ENCODE results near the gene FAHD2A. TPM values are rescaled to one million over a fixed set of nuclear protein-coding genes. Genes with fewer than 3 reads are reported as not detected.

Gene FAHD2A
- total and polyA plus RNA-seq, 2 experiments from 2014 or later = 30.1 to 36.9 TPM

DNA sequence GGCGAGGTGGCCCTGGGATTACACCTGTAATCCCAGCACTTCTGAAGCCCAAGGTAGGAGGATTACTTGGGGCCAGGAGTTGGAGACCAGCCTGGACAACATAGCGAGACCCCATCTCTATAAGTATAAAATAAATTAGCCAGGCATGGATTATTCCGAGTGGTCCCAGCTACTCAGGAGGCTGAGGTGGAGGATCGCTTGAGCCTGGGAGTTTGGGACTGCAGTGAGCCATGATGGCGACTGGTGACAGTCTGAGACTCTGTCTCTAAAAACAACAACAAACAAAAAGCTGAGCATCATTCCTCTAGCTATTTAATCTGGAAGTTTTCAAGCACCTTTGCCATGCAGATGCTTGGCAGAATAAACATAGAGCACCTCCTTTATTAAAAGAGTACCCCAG, 21.8 kb upstream of the FAHD2A start:
- Histone ChIP-seq H3K9me3 (ENCODE audit: low read depth) (no peaks in the 10 kb centered on the region), H2AFZ (no peak overlapping the region), H3K4me3 (no peak overlapping the region), H3K27me3 (no peaks in the 10 kb centered on the region), H3K9me2 (replicated peaks; ENCODE audit: insufficient read depth) (no peaks in the 10 kb centered on the region), H3K4me2 (no peak overlapping the region), H3K79me2 (no peaks in the 10 kb centered on the region), H4K20me1 (ENCODE audit: insufficient read depth, poor library complexity, severe bottlenecking) (no peaks in the 10 kb centered on the region), H3K4me1 (ENCODE audit: insufficient read depth) (no peaks in the 10 kb centered on the region), H3K36me3 (replicated peaks; ENCODE audit: insufficient read depth, low read depth) (no peaks in the 10 kb centered on the region), H3K27ac (no peak overlapping the region)
- TF ChIP-seq EZH2 (IDR thresholded peaks at IDR 0.05; ENCODE audit: borderline replicate concordance) (no peak), EZH2phosphoT487 (IDR thresholded peaks at IDR 0.05; ENCODE audit: low read depth, severe bottlenecking, unreplicated experiment) (no peak)
- TF ChIP-seq, protein P1, sequence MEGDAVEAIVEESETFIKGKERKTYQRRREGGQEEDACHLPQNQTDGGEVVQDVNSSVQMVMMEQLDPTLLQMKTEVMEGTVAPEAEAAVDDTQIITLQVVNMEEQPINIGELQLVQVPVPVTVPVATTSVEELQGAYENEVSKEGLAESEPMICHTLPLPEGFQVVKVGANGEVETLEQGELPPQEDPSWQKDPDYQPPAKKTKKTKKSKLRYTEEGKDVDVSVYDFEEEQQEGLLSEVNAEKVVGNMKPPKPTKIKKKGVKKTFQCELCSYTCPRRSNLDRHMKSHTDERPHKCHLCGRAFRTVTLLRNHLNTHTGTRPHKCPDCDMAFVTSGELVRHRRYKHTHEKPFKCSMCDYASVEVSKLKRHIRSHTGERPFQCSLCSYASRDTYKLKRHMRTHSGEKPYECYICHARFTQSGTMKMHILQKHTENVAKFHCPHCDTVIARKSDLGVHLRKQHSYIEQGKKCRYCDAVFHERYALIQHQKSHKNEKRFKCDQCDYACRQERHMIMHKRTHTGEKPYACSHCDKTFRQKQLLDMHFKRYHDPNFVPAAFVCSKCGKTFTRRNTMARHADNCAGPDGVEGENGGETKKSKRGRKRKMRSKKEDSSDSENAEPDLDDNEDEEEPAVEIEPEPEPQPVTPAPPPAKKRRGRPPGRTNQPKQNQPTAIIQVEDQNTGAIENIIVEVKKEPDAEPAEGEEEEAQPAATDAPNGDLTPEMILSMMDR (IDR thresholded peaks at IDR 0.05; ENCODE audit: poor library complexity) = no peak
- no peak for DNase-seq (ENCODE audit: low spot score)
- WGBS (ENCODE audit: low lambda C conversion rate, missing lambda C conversion rate) = 79% methylated on average over 5 of the region's 5 CpGs

DNA sequence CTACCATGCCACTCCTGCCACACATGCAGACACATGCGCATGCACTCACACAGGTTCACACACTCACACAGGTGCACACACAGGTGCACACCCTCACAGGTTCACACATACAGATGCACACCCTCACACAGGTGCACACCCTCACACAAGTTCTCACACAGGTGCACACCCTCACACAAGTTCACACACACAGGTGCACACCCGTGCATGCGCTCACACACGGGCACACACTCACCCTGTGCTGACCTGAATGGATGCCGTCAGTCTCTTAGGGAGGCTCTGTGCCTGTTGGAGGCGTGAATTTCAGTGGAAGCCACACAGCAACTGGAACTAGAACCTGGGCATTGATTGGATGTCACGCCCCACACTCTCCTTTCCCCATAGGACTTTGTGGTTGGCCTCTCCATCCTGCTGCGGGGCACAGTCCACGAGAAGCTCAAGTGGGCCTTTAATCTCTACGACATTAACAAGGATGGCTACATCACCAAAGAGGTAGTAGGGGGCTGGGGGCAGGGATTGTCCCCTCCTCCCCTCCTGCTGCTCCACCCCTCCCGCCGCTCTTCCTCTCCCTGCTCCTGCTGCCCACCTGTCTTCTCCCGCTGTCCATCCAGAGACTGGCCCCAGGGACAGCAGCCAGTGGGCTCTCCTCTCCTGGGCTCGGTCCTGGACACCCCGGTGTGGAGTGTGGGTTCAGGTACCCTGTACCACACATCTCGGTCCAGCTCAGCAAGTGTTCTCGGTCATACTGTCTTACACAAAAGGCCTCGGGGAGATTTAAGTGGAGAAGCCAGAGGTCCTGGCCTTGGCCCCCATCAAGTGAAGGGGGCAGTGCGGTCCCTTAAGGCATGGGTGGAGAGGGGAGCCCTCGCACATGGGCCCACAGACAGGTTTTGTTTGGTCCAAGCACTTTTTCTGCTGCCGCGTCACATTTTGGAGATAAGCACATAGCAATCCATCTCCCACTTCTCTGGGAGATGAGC, 21.0 kb upstream of the FAHD2A start:
- no peak overlapping the region for H2AFZ ChIP-seq
- no peaks in the 10 kb centered on the region for H3K79me2 ChIP-seq
- H3K27ac ChIP-seq = no peak overlapping the region
- H3K27me3 ChIP-seq = no peaks in the 10 kb centered on the region
- H4K20me1 ChIP-seq (ENCODE audit: insufficient read depth, poor library complexity, severe bottlenecking) = no peaks in the 10 kb centered on the region
- DNase-seq (ENCODE audit: low spot score) = no peak
- H3K4me2 ChIP-seq = no peak overlapping the region
- H3K4me1 ChIP-seq (ENCODE audit: insufficient read depth) = no peaks in the 10 kb centered on the region
- no peaks in the 10 kb centered on the region for H3K36me3 ChIP-seq (replicated peaks; ENCODE audit: insufficient read depth, low read depth)
- no peaks in the 10 kb centered on the region for H3K9me3 ChIP-seq (ENCODE audit: low read depth)
- no peaks in the 10 kb centered on the region for H3K9me2 ChIP-seq (replicated peaks; ENCODE audit: insufficient read depth)
- TF ChIP-seq, protein P1 (IDR thresholded peaks at IDR 0.05; ENCODE audit: poor library complexity) = no peak
- TF ChIP-seq EZH2phosphoT487 (IDR thresholded peaks at IDR 0.05; ENCODE audit: low read depth, severe bottlenecking, unreplicated experiment) (no peak), EZH2 (IDR thresholded peaks at IDR 0.05; ENCODE audit: borderline replicate concordance) (no peak)
- WGBS (ENCODE audit: low lambda C conversion rate, missing lambda C conversion rate) = 86% methylated on average over 22 of the region's 22 CpGs
- no peak overlapping the region for H3K4me3 ChIP-seq

DNA sequence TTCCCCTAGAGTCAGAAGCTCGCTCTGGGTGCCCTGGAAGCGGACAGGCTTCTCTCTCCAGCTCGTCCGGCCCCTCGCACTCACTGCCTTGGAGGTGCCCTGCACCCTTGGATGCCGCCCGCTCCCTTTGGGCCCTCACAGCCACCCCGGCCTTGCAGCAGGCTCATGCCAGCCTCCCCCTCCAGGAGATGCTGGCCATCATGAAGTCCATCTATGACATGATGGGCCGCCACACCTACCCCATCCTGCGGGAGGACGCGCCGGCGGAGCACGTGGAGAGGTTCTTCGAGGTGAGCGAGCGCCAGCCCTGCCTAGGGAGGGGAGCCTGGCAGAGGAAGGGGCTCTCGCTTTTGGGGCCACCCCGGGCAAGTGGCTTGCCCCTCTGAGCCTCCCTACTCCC, 20.3 kb upstream of the FAHD2A start:
- Histone ChIP-seq H3K4me3 (no peak overlapping the region), H3K9me2 (replicated peaks; ENCODE audit: insufficient read depth) (no peaks in the 10 kb centered on the region), H3K36me3 (replicated peaks; ENCODE audit: insufficient read depth, low read depth) (no peaks in the 10 kb centered on the region), H3K79me2 (no peaks in the 10 kb centered on the region), H3K27me3 (no peaks in the 10 kb centered on the region), H3K9me3 (ENCODE audit: low read depth) (no peaks in the 10 kb centered on the region), H3K4me2 (no peak overlapping the region), H3K27ac (no peak overlapping the region), H2AFZ (no peak overlapping the region), H4K20me1 (ENCODE audit: insufficient read depth, poor library complexity, severe bottlenecking) (no peaks in the 10 kb centered on the region), H3K4me1 (ENCODE audit: insufficient read depth) (no peaks in the 10 kb centered on the region)
- DNase-seq (ENCODE audit: low spot score) = no peak
- TF ChIP-seq EZH2phosphoT487 (IDR thresholded peaks at IDR 0.05; ENCODE audit: low read depth, severe bottlenecking, unreplicated experiment) (no peak), EZH2 (IDR thresholded peaks at IDR 0.05; ENCODE audit: borderline replicate concordance) (no peak)
- TF ChIP-seq, protein P1 (IDR thresholded peaks at IDR 0.05; ENCODE audit: poor library complexity) = no peak
- WGBS (ENCODE audit: low lambda C conversion rate, missing lambda C conversion rate) = 94% methylated on average over 20 of the region's 20 CpGs

All from hepatocyte (in vitro differentiated cells).